ENCODE results near the gene ISCU.

Gene ISCU

DNA sequence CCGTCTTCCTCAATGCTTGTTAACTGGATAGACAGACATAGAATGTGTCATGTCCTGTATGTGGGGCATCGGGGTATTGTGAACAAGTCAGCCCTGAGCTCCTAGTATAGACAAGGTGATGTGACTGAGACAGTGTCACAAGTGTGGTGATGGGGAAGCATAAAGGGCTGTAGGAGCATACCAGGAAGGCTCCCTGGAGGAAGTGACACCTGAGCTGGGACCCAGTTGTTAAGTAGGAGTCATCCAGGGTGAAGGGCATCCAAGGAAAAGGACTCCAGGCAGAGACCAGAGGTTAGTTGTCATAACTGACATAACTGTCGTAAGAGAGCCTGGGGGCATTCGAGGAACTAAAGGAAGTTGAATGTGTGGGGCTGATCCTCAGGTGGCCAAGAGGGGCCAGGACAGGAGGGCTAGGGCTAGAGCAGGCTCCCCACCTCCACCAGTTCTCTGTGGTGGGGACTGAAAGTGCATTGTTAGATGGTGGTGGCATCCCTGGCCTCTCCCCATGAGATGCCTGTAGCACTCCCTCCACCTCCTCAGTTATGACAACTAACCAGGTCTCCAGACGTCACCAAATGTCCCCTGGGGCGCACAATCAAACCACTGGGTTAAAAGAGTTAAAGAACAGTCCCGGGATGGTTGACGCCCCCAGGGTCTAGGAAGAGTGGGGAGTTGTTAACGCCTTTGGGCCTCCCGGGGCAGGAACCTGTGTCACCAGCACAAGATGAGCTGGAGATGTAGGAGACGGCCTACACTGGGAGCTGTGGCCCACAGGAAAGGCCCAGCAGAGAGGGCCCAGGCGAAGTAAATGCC is 44.9 kb upstream of the ISCU start:
- no peak for TF ChIP-seq CTCF (conservative IDR thresholded peaks at IDR 0.05; ENCODE audit: control insufficient read depth, insufficient read depth, low read depth, low read length)
- H3K4me3 ChIP-seq (ENCODE audit: control insufficient read depth, low read depth, low read length): no peak overlapping the region
- no peak for DNase-seq (ENCODE audit: low read depth)

GRCh38 chr12:108518101-108518715 is 44.2 kb upstream of the ISCU start:
- DNase-seq (ENCODE audit: low read depth): no peak
- no peak overlapping the region for H3K4me3 ChIP-seq (ENCODE audit: control insufficient read depth, low read depth, low read length)
- no peak for TF ChIP-seq CTCF (conservative IDR thresholded peaks at IDR 0.05; ENCODE audit: control insufficient read depth, insufficient read depth, low read depth, low read length)

GRCh38 chr12:108518716-108519496 is 43.5 kb upstream of the ISCU start:
- no peak overlapping the region for H3K4me3 ChIP-seq (ENCODE audit: control insufficient read depth, low read depth, low read length)
- TF ChIP-seq CTCF (conservative IDR thresholded peaks at IDR 0.05; ENCODE audit: control insufficient read depth, insufficient read depth, low read depth, low read length): no peak
- DNase-seq (ENCODE audit: low read depth): no peak

- TF ChIP-seq CTCF (conservative IDR thresholded peaks at IDR 0.05; ENCODE audit: control insufficient read depth, insufficient read depth, low read depth, low read length): no peak
- DNase-seq (ENCODE audit: low read depth): no peak
- no peak overlapping the region for H3K4me3 ChIP-seq (ENCODE audit: control insufficient read depth, low read depth, low read length)
Measured at GRCh38 chr12:108519558-108519957, 42.8 kb upstream of the ISCU start.

GRCh38 chr12:108523365-108523764 is 39.0 kb upstream of the ISCU start:
- no peak for TF ChIP-seq CTCF (conservative IDR thresholded peaks at IDR 0.05; ENCODE audit: control insufficient read depth, insufficient read depth, low read depth, low read length)
- H3K4me3 ChIP-seq (ENCODE audit: control insufficient read depth, low read depth, low read length): no peak overlapping the region
- no peak for DNase-seq (ENCODE audit: low read depth)

- no peak overlapping the region for H3K4me3 ChIP-seq (ENCODE audit: control insufficient read depth, low read depth, low read length)
- TF ChIP-seq CTCF (conservative IDR thresholded peaks at IDR 0.05; ENCODE audit: control insufficient read depth, insufficient read depth, low read depth, low read length): no peak
- peak; percentile 75 for DNase-seq (ENCODE audit: low read depth)
Measured at GRCh38 chr12:108525681-108526080, 36.7 kb upstream of the ISCU start.

Data from fibroblast of mammary gland (primary cell).